IMR-90 (cell line): ENCODE results near the gene CDK5RAP2. TPM values are rescaled to one million over a fixed set of nuclear protein-coding genes. Genes with fewer than 3 reads are reported as not detected.

Experiments used
- ATAC-seq: fragments of 200-7000 bp; cut with Tn5 transposase; 2 replicates; pipeline ENCODE4 v1.9.1; 2020; ENCODE audit warnings: low read depth, mild to moderate bottlenecking, moderate library complexity
- BruUV-seq: library from RNA; stranded (reverse); fragments of 400-500 nt; replicated peaks from 2 replicates; lab custom pipeline; 2021; lab: Mats Ljungman, UMichigan
- CTCF ChIA-PET: fragments of 300-600 bp; formaldehyde crosslinking; extraction: SDS; loops from one replicate; lab custom pipeline; 2021; ENCODE audit warnings: antibody characterized with exemption; lab: Yijun Ruan, JAX
- POLR2A ChIA-PET: fragments of 300-600 bp; sonication (Branson Sonifier 250); formaldehyde crosslinking; loops from one replicate; lab custom pipeline; 2022; ENCODE audit warnings: antibody characterized with exemption; ENCODE audit not compliant: unreplicated experiment; lab: Charles Lee
- DNase-seq: peaks from one replicate; pipeline ENCODE4 v3.0.0; 2013
- H2AFZ ChIP-seq: replicated peaks from 2 replicates; pipeline ENCODE3; 2013; ENCODE audit warnings: low read length, mild to moderate bottlenecking; ENCODE audit not compliant: poor library complexity
- H2AK5ac ChIP-seq: 2 replicates; pipeline ENCODE4 v1.6.1; 2013; ENCODE audit warnings: low read depth, low read length, inconsistent platforms
- H2AK9ac ChIP-seq: replicated peaks from 2 replicates; pipeline ENCODE3; 2013; ENCODE audit warnings: mild to moderate bottlenecking, low read depth, low read length, moderate library complexity; ENCODE audit not compliant: poor library complexity
- H2BK120ac ChIP-seq: 2 replicates; pipeline ENCODE4 v1.6.1; 2013; ENCODE audit warnings: low read depth, low read length, inconsistent platforms
- H2BK15ac ChIP-seq: 3 replicates; pipeline ENCODE4 v1.6.1; 2013; ENCODE audit warnings: low read depth, low read length, inconsistent platforms
- H2BK20ac ChIP-seq: 2 replicates; pipeline ENCODE4 v1.6.1; 2013; ENCODE audit warnings: low read depth, mild to moderate bottlenecking, inconsistent platforms, low read length, moderate library complexity
- H2BK5ac ChIP-seq: 2 replicates; pipeline ENCODE4 v1.6.1; 2013; ENCODE audit warnings: mild to moderate bottlenecking, low read depth, low read length, inconsistent platforms; ENCODE audit not compliant: poor library complexity, severe bottlenecking
- H3K14ac ChIP-seq: replicated peaks from 2 replicates; pipeline ENCODE4 v1.6.1; 2013; ENCODE audit warnings: low read depth, low read length, inconsistent platforms
- H3K18ac ChIP-seq: 2 replicates; pipeline ENCODE4 v1.6.1; 2013; ENCODE audit warnings: low read depth, low read length, control low read depth
- H3K23ac ChIP-seq: 2 replicates; pipeline ENCODE4 v1.6.1; 2013; ENCODE audit warnings: low read depth, low read length, inconsistent platforms
- H3K27ac ChIP-seq: 2 replicates; pipeline ENCODE4 v1.5.1; 2013; ENCODE audit warnings: mild to moderate bottlenecking, control low read depth, low read length; ENCODE audit not compliant: insufficient read depth
- H3K27me3 ChIP-seq: 2 replicates; pipeline ENCODE4 v1.6.1; 2013; ENCODE audit warnings: low read length; ENCODE audit not compliant: control insufficient read depth, insufficient read depth
- H3K36me3 ChIP-seq: 2 replicates; pipeline ENCODE4 v1.6.1; 2013; ENCODE audit warnings: low read length, mixed read lengths; ENCODE audit not compliant: control insufficient read depth, insufficient read depth
- H3K4ac ChIP-seq: 2 replicates; pipeline ENCODE4 v1.6.1; 2013; ENCODE audit warnings: low read depth, low read length, inconsistent platforms
- H3K4me1 ChIP-seq: 2 replicates; pipeline ENCODE4 v1.6.1; 2013; ENCODE audit warnings: low read length, mixed read lengths; ENCODE audit not compliant: control insufficient read depth, insufficient read depth
- H3K4me2 ChIP-seq: 2 replicates; pipeline ENCODE4 v1.6.1; 2013; ENCODE audit warnings: low read depth, mild to moderate bottlenecking, control low read depth, low read length, moderate library complexity
- H3K4me3 ChIP-seq: 2 replicates; pipeline ENCODE4 v1.5.1; 2013; ENCODE audit warnings: low read depth, mild to moderate bottlenecking, control low read depth, low read length, moderate library complexity; ENCODE audit not compliant: insufficient read depth
- H3K56ac ChIP-seq: 2 replicates; pipeline ENCODE4 v1.6.1; 2013; ENCODE audit warnings: low read length, inconsistent platforms; ENCODE audit not compliant: insufficient read depth; ENCODE audit errors: extremely low read depth
- H3K79me1 ChIP-seq, 2 experiments: 2 replicates each; pipeline ENCODE4 v1.6.1; 2013; ENCODE audit warnings: low read length in 2 of 2, inconsistent platforms in 1 of 2, low read depth in 1 of 2
- H3K9ac ChIP-seq: 2 replicates; pipeline ENCODE4 v1.6.1; 2013; ENCODE audit warnings: low read depth, low read length, control low read depth
- H3K9me1 ChIP-seq: 2 replicates; pipeline ENCODE4 v1.6.1; 2013; ENCODE audit warnings: low read length, inconsistent platforms; ENCODE audit not compliant: insufficient read depth
- H3K9me3 ChIP-seq: 2 replicates; pipeline ENCODE4 v1.6.1; 2013; ENCODE audit warnings: low read length; ENCODE audit not compliant: control insufficient read depth, insufficient read depth
- H4K20me1 ChIP-seq: 2 replicates; pipeline ENCODE4 v1.6.1; 2013; ENCODE audit warnings: low read length, inconsistent platforms; ENCODE audit not compliant: insufficient read depth
- H4K5ac ChIP-seq: 2 replicates; pipeline ENCODE4 v1.6.1; 2013; ENCODE audit warnings: mild to moderate bottlenecking, low read depth, low read length, control low read depth
- H4K8ac ChIP-seq, 2 experiments: 2 replicates each; pipeline ENCODE4 v1.6.1; 2013; ENCODE audit warnings: low read depth in 2 of 2, low read length in 2 of 2, control low read depth in 1 of 2, inconsistent platforms in 1 of 2
- H4K91ac ChIP-seq: 2 replicates; pipeline ENCODE4 v1.6.1; 2013; ENCODE audit warnings: low read depth, low read length, inconsistent platforms; ENCODE audit not compliant: insufficient read depth
- BHLHE40 ChIP-seq: fragments of 150-350 bp; IDR thresholded peaks from 2 replicates; pipeline ENCODE4 v1.6.1; 2016; ENCODE audit warnings: mild to moderate bottlenecking, low read depth, low read length
- CEBPB ChIP-seq: IDR thresholded peaks from 2 replicates; pipeline ENCODE4 v1.6.1; 2012; ENCODE audit warnings: low read depth, low read length, improper control_type of control experiment
- CHD1 ChIP-seq: IDR thresholded peaks from 2 replicates; pipeline ENCODE4 v1.6.1; 2012; ENCODE audit warnings: low read depth, low read length, improper control_type of control experiment
- FOS ChIP-seq: fragments of 150-350 bp; IDR thresholded peaks from 2 replicates; pipeline ENCODE4 v1.6.1; 2016; ENCODE audit warnings: low read depth, low read length
- MAFK ChIP-seq: IDR thresholded peaks from 2 replicates; pipeline ENCODE4 v1.6.1; 2012; ENCODE audit warnings: low read depth, low read length, improper control_type of control experiment
- MAZ ChIP-seq: IDR thresholded peaks from 2 replicates; pipeline ENCODE4 v1.6.1; 2012; ENCODE audit warnings: low read depth, mild to moderate bottlenecking, low read length, improper control_type of control experiment, moderate library complexity, borderline replicate concordance
- NFE2L2 ChIP-seq: fragments of 150-350 bp; IDR thresholded peaks from 2 replicates; pipeline ENCODE4 v1.6.1; 2016; ENCODE audit warnings: low read depth, mild to moderate bottlenecking, low read length
- POLR2A ChIP-seq: IDR thresholded peaks from 2 replicates; pipeline ENCODE4 v1.6.1; 2012; ENCODE audit warnings: mild to moderate bottlenecking, low read depth, low read length
- RAD21 ChIP-seq: IDR thresholded peaks from 2 replicates; pipeline ENCODE4 v1.6.1; 2012; ENCODE audit warnings: low read length, improper control_type of control experiment
- RCOR1 ChIP-seq: IDR thresholded peaks from 2 replicates; pipeline ENCODE4 v1.6.1; 2012; ENCODE audit warnings: mild to moderate bottlenecking, low read length, improper control_type of control experiment; ENCODE audit not compliant: insufficient replicate concordance
- SMC3 ChIP-seq: fragments of 150-350 bp; IDR thresholded peaks from 2 replicates; pipeline ENCODE4 v1.6.1; 2016; ENCODE audit warnings: low read depth, mild to moderate bottlenecking, antibody characterized with exemption, low read length, moderate library complexity
- WGBS, 2 experiments: methylation state at CpG; one replicate each; pipeline versions ENCODE4 v1.1.5 to v1.1.7; 2013; ENCODE audit warnings: missing lambda C conversion rate in 2 of 2; ENCODE audit not compliant: insufficient read length in 1 of 2; ENCODE audit errors: extremely low coverage in 2 of 2; 5-methylcytosine and 5-hydroxymethylcytosine counted together
- dilution Hi-C: fragments of 300-500 bp; cut with HindIII; formaldehyde crosslinking; loops from one replicate; pipeline ENCODE4 v1.14.3; 2018; ENCODE audit warnings: low sequenced_read_pairs; ENCODE audit not compliant: unreplicated experiment
- in situ Hi-C: fragments of 300-500 bp; cut with MboI; formaldehyde crosslinking; loops from 3 replicates; pipeline ENCODE4 v1.14.3; 2019; ENCODE audit warnings: low sequenced_read_pairs, inconsistent platforms, mixed read lengths
- intact Hi-C: fragments of 100-400 bp; cut with micrococcal nuclease; formaldehyde crosslinking; loops from 2 replicates; pipeline ENCODE4 v1.10.0; 2022
- polyA plus RNA-seq, 3 experiments: library from polyadenylated mRNA; depleted of rRNA; stranded (reverse); fragments of >200 nt; gene quantifications; 2 replicates each; pipeline ENCODE4 v1.2.3, GENCODE V29; 2012; ENCODE audit warnings: low replicate concordance in 1 of 3
- total RNA-seq: library from RNA; depleted of rRNA; stranded (reverse); fragments of >200 nt; gene quantifications from 2 replicates; pipeline ENCODE4 v1.2.3, GENCODE V29; 2012
- TF ChIP-seq, protein P1 (sequence below): fragments of 150-350 bp; IDR thresholded peaks from 2 replicates; pipeline ENCODE4 v1.6.1; 2016; ENCODE audit warnings: low read depth, mild to moderate bottlenecking, low read length, moderate library complexity, borderline replicate concordance
- TF ChIP-seq, protein P2 (sequence below): conservative IDR thresholded peaks from 2 replicates; pipeline ENCODE4 v1.5.1; 2012; ENCODE audit warnings: mild to moderate bottlenecking, low read depth, low read length, improper control_type of control experiment
- TF ChIP-seq, protein P3 (sequence below): fragments of 150-350 bp; IDR thresholded peaks from 2 replicates; pipeline ENCODE4 v1.6.1; 2017; ENCODE audit warnings: mild to moderate bottlenecking, antibody characterized with exemption, low read length, low read depth

Gene CDK5RAP2
- total and polyA plus RNA-seq, 2 of the 4 experiments (the other 2 are of a cell fraction) = 29.5 to 31.7 TPM

GRCh38 chr9:120477534-120478001 is 102.4 kb downstream of the CDK5RAP2 start:
- Histone ChIP-seq H3K56ac (no peak overlapping the region), H4K8ac (peak overlapping the region in 1 of 2 experiments; percentile 28; a peak in 1 of 4 replicates), H2AFZ (peak overlapping the region; percentile 36), H3K4me3 (no peak overlapping the region), H2BK120ac (peak overlapping the region; percentile 39), H3K9ac (no peak overlapping the region), H4K20me1 (no peaks in the 10 kb centered on the region; the same call in 1 of the 2 replicates), H2BK20ac (no peak overlapping the region), H3K27me3 (no peaks in the 10 kb centered on the region), H3K4me2 (peak overlapping the region; percentile 13; the same call in 1 of the 2 replicates), H2BK5ac (peak overlapping the region; percentile 3), H2AK5ac (no peak overlapping the region), H3K23ac (no peak overlapping the region), H3K36me3 (peaks cover 1% of the 10 kb centered on the region; the same call in 1 of the 2 replicates), H4K5ac (no peak overlapping the region), H3K27ac (no peak overlapping the region; the same call in 1 of the 2 replicates), H3K4ac (no peak overlapping the region), H2AK9ac (no peak overlapping the region), H3K79me1 (peaks cover 4 to 15% of the 10 kb centered on the region in 2 experiments; a peak in 1 of 4 replicates), H3K18ac (no peak overlapping the region), H3K9me1 (peaks cover 6% of the 10 kb centered on the region), H3K9me3 (no peaks in the 10 kb centered on the region), H3K4me1 (peaks cover 9% of the 10 kb centered on the region), H2BK15ac (no peak overlapping the region), H3K14ac (no peak overlapping the region), H4K91ac (no peak overlapping the region)
- ChIA-PET POLR2A (no interaction called here), CTCF (interaction anchor here (0.6 to 1.9 kb wide), 37 partner anchors 9 to 1583 kb away, joined by 3 to 16 read pairs (median 5); no protein-coding TSS in a partner anchor)
- intact Hi-C loops (loop anchor here (1.0 kb wide), 4 partner anchors 111 to 921 kb away; no protein-coding TSS in a partner anchor), in situ Hi-C loops (loop anchor here (10.0 kb wide), 2 partner anchors 513 to 923 kb away; no protein-coding TSS in a partner anchor), dilution Hi-C loops (no loop called here)
- no TSS peak for BruUV-seq
- no CpG with 5 or more reads among the region's 3 CpGs for WGBS, 2 experiments
- ATAC-seq (peak; percentile 96), DNase-seq (peak; percentile 90)
- TF ChIP-seq FOS (no peak), SMC3 (peak; percentile 89), CEBPB (peak; percentile 64), POLR2A (0 out of 2 replicates have a peak, but pooled peaks have one; percentile 28), RAD21 (peak; percentile 99), MAZ (peak; percentile 31; the same call in 1 of the 2 replicates), MAFK (no peak), NFE2L2 (no peak), RCOR1 (no peak), BHLHE40 (no peak; the same call in 1 of the 2 replicates), CHD1 (no peak)
- TF ChIP-seq, protein P1, sequence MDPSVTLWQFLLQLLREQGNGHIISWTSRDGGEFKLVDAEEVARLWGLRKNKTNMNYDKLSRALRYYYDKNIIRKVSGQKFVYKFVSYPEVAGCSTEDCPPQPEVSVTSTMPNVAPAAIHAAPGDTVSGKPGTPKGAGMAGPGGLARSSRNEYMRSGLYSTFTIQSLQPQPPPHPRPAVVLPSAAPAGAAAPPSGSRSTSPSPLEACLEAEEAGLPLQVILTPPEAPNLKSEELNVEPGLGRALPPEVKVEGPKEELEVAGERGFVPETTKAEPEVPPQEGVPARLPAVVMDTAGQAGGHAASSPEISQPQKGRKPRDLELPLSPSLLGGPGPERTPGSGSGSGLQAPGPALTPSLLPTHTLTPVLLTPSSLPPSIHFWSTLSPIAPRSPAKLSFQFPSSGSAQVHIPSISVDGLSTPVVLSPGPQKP = no peak
- TF ChIP-seq, protein P2, sequence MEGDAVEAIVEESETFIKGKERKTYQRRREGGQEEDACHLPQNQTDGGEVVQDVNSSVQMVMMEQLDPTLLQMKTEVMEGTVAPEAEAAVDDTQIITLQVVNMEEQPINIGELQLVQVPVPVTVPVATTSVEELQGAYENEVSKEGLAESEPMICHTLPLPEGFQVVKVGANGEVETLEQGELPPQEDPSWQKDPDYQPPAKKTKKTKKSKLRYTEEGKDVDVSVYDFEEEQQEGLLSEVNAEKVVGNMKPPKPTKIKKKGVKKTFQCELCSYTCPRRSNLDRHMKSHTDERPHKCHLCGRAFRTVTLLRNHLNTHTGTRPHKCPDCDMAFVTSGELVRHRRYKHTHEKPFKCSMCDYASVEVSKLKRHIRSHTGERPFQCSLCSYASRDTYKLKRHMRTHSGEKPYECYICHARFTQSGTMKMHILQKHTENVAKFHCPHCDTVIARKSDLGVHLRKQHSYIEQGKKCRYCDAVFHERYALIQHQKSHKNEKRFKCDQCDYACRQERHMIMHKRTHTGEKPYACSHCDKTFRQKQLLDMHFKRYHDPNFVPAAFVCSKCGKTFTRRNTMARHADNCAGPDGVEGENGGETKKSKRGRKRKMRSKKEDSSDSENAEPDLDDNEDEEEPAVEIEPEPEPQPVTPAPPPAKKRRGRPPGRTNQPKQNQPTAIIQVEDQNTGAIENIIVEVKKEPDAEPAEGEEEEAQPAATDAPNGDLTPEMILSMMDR = peak; percentile 99
- TF ChIP-seq, protein P3, sequence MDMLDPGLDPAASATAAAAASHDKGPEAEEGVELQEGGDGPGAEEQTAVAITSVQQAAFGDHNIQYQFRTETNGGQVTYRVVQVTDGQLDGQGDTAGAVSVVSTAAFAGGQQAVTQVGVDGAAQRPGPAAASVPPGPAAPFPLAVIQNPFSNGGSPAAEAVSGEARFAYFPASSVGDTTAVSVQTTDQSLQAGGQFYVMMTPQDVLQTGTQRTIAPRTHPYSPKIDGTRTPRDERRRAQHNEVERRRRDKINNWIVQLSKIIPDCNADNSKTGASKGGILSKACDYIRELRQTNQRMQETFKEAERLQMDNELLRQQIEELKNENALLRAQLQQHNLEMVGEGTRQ = no peak
